Measurements from ENCODE around the gene SLC34A1. TPM values are rescaled to one million over a fixed set of nuclear protein-coding genes. Genes with fewer than 3 reads are reported as not detected.

The SLC34A1 gene
- not detected in 2 replicates for total RNA-seq (2012; rRNA removed)
- not detected in 2 replicates for polyA plus RNA-seq (2012; rRNA removed)
- 0.01 TPM in 1 of 2 replicates, not detected in the other for polyA plus RNA-seq (2012; cell fraction: cytosol; rRNA removed)
- 0.02 and 0.05 TPM in 2 replicates for polyA plus RNA-seq (2012; cell fraction: nucleus; rRNA removed; ENCODE audit: low replicate concordance)
- Bru-seq, nascent RNA, result not detected
- BruChase-seq, experiment 1, labeled RNA remaining after a 6-hour chase, result not detected
- not detected for BruChase-seq, experiment 2, labeled RNA remaining after a 2-hour chase
- long read RNA-seq, result 0 reads

- POLR2A ChIA-PET (ENCODE audit: unreplicated experiment), result no interaction called here
- no peak within 1 kb of the TSS for H3K27ac ChIP-seq (ENCODE audit: insufficient read depth, low read length)
Observed at GRCh38 chr5:177384134-177384533, at the start of gene SLC34A1. TSS of gene SLC34A1 (plus strand) at chr5:177384434. CDS start at chr5:177385742, 1,308 bp downstream.

More at GRCh38 chr5:177384134-177384533, at the start of gene SLC34A1:
- Histone ChIP-seq H2BK120ac (ENCODE audit: low read depth, low read length) (no peak within 1 kb of the TSS), H3K9ac (ENCODE audit: low read depth, low read length) (no peak within 1 kb of the TSS), H3K4me3 (ENCODE audit: insufficient read depth, low read depth, low read length) (no peak within 1 kb of the TSS), H3K9me3 (ENCODE audit: control insufficient read depth, insufficient read depth, low read length) (no peaks in the 10 kb centered on the region), H3K4me1 (ENCODE audit: control insufficient read depth, insufficient read depth, low read length) (peaks cover 13% of the 10 kb centered on the region), H2AK5ac (ENCODE audit: low read depth, low read length) (no peak within 1 kb of the TSS), H3K27me3 (ENCODE audit: control insufficient read depth, insufficient read depth, low read length) (peaks cover 37% of the 10 kb centered on the region), H2BK15ac (ENCODE audit: low read depth, low read length) (no peak within 1 kb of the TSS), H3K79me1 (ENCODE audit: low read depth in 1 of 2, low read length in 2 of 2) (no peaks in the 10 kb centered on the region), H2AFZ (replicated peaks; ENCODE audit: low read length, poor library complexity) (no peak within 1 kb of the TSS), H3K23ac (ENCODE audit: low read depth, low read length) (no peak within 1 kb of the TSS), H2BK5ac (ENCODE audit: low read depth, low read length, poor library complexity, severe bottlenecking) (no peak within 1 kb of the TSS), H3K36me3 (ENCODE audit: control insufficient read depth, insufficient read depth, low read length) (no peaks in the 10 kb centered on the region), H2BK20ac (ENCODE audit: low read depth, low read length) (no peak within 1 kb of the TSS), H4K91ac (ENCODE audit: insufficient read depth, low read depth, low read length) (no peak within 1 kb of the TSS), H3K18ac (ENCODE audit: low read depth, low read length) (no peak within 1 kb of the TSS), H4K20me1 (ENCODE audit: insufficient read depth, low read length) (peaks cover 7% of the 10 kb centered on the region), H4K5ac (ENCODE audit: low read depth, low read length) (no peak within 1 kb of the TSS), H3K56ac (ENCODE audit: extremely low read depth, insufficient read depth, low read length) (no peak within 1 kb of the TSS), H3K4me2 (ENCODE audit: low read depth, low read length) (no peak within 1 kb of the TSS), H2AK9ac (replicated peaks; ENCODE audit: low read depth, low read length, poor library complexity) (no peak within 1 kb of the TSS), H3K4ac (ENCODE audit: low read depth, low read length) (no peak within 1 kb of the TSS), H3K9me1 (ENCODE audit: insufficient read depth, low read length) (peaks cover 9% of the 10 kb centered on the region), H3K14ac (replicated peaks; ENCODE audit: low read depth, low read length) (no peak within 1 kb of the TSS), H4K8ac (ENCODE audit: low read depth in 2 of 2, low read length in 2 of 2) (no peak within 1 kb of the TSS)
- ATAC-seq (ENCODE audit: low read depth), result no peak
- intact Hi-C loops (cut with micrococcal nuclease) (no loop called here), dilution Hi-C loops (cut with HindIII; ENCODE audit: low sequenced_read_pairs, unreplicated experiment) (no loop called here), in situ Hi-C loops (cut with MboI; ENCODE audit: low sequenced_read_pairs) (no loop called here)
- no peak for DNase-seq
- no TSS peak for BruUV-seq (replicated peaks)
- CTCF ChIA-PET, result interaction anchor here (0.6 kb wide), 2 partner anchors 14 to 20 kb away, joined by 3 read pairs; no protein-coding TSS in a partner anchor
- WGBS, 2 experiments (ENCODE audit: extremely low coverage in 2 of 2, insufficient read length in 1 of 2), result 27% methylated on average over 3 of the region's 4 CpGs; no CpG with 5 or more reads in 1 of the 2 experiments
- no peak for TF ChIP-seq POLR2A (IDR thresholded peaks at IDR 0.05; ENCODE audit: low read depth, low read length)
- TF ChIP-seq RFX5 (IDR thresholded peaks at IDR 0.05; ENCODE audit: low read depth, low read length), result no peak
- no peak for TF ChIP-seq NFE2L2 (IDR thresholded peaks at IDR 0.05; ENCODE audit: low read depth, low read length)
- no peak for TF ChIP-seq RAD21 (IDR thresholded peaks at IDR 0.05; ENCODE audit: low read length)
- TF ChIP-seq FOS (IDR thresholded peaks at IDR 0.05; ENCODE audit: low read depth, low read length), result no peak
- TF ChIP-seq ELK1 (IDR thresholded peaks at IDR 0.05; ENCODE audit: borderline replicate concordance, low read depth, low read length), result no peak
- TF ChIP-seq MAFK (IDR thresholded peaks at IDR 0.05; ENCODE audit: low read depth, low read length), result no peak
- TF ChIP-seq CTCF (conservative IDR thresholded peaks at IDR 0.05; ENCODE audit: low read depth, low read length), result no peak
- TF ChIP-seq MAZ (IDR thresholded peaks at IDR 0.05; ENCODE audit: borderline replicate concordance, low read depth, low read length), result no peak

All from IMR-90 (cell line).